NCI-H2227 (cell line): ENCODE results near the gene TTC32.
A peak's percentile ranks its signal among the peaks of the same experiment; 100 is the strongest.
"Not testable (repeated sequence)": the region's sequence is repeated elsewhere in the genome, so short reads cannot be mapped to it uniquely, and the experiment has no call there.

Source experiments
- DNase-seq: peaks from one replicate; lab custom pipeline; 2025; ENCODE audit not compliant: unreplicated experiment; lab: John Stamatoyannopoulos, UW

TTC32 gene

DNA sequence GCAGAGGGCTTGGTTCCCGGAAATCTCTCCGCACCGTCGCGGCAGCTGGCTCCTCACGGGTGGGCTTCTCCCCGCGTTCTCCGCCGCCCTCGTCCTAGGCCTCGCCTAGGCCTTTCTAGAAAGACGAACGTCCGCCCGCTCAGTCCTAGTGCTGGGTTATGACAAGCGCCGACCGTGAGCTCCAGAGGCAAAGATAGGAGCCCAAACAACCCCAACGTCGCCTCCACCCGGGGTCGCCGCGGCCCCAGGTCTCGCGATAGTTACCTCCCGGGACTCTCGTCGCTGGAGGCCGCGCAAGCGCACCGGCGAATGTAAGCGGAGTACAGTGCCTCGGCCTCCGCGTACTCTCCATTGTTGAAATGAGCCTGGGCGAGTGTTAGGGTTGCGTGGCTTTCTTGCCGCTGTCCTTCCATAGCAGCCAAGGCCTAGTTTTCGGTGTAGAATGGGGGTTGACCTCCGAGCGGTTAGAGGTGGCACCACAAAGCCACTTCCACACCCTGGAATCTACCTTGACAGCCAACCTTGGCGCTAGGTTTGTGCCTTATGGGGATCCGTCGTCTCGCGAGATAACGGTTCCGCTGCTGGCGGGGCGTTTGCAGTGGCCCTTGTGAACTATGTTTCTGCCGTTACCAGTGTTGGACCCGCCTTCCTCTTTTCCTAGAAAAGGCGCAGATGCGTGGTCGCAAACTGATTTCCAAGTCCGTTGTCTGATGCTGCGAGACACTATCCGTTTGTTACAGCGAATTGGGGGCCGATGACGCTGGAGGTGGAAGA is at the start of gene TTC32:
Gene TTC32, minus strand, starts transcription at position 542 of the 774 bp plus-strand sequence. Its CDS starts 129 bp downstream, at position 413.
- peak; percentile 96 for DNase-seq

GRCh38 chr2:19949071-19949470 is 47.3 kb upstream of the TTC32 start:
- no peak for DNase-seq

GRCh38 chr2:19947184-19947940 is 45.6 kb upstream of the TTC32 start:
- no peak for DNase-seq

DNA sequence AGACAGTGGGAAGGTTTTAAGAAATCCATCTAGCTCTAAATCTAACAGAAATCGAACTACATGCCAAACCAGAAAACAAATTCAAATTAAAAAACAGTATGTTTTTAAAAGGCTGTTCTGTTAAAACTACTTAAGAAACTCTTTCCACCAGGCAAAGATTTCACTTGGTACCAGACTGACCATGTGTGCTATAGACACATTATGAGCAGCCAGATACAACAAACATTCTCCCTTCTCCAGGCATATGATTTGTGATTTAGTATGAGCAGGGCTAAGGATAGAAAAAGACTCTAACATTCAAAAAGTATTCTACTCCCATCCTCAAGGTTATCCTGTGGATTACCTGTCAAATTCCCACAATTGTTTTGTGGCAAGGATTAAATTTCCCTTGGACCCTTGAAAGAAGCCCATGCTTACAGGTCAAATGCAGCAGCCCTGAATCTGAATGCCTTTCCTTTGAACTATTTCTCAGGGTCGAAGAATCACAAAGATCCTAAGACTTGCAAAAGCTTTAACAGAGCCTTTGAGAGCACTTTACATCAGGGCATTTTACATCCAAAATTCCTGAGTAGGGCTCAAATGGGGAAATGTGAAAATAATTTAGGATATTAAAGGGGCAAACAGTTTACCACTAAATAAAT is 42.5 kb upstream of the TTC32 start:
- DNase-seq: no peak

GRCh38 chr2:19943189-19943588 is 41.4 kb upstream of the TTC32 start:
- no peak for DNase-seq

- DNase-seq: no peak
Measured at GRCh38 chr2:19942199-19942598, 40.4 kb upstream of the TTC32 start.

DNA sequence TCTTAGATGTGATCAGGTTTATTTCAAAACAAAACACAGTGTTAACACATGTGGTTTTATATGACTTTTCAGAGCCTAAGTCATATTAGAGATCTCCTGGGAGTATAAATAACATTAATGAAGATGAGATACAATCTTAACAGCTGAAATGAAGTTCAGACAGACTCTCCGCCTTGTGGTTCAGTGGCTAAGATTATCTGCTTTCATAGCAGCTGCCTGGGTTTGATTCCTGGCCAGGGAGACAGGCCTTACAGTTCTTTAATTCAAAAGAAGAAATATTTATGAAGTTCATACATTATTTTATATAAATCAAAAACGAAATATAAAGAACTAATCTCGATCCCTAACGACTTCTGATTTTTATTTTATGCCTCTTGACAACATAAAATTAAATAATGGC is 35.2 kb upstream of the TTC32 start:
- DNase-seq: no peak

GRCh38 chr2:19936203-19936602 is 34.4 kb upstream of the TTC32 start:
- DNase-seq: no peak

GRCh38 chr2:19933351-19933981 is 31.7 kb upstream of the TTC32 start:
- DNase-seq: no peak

DNA sequence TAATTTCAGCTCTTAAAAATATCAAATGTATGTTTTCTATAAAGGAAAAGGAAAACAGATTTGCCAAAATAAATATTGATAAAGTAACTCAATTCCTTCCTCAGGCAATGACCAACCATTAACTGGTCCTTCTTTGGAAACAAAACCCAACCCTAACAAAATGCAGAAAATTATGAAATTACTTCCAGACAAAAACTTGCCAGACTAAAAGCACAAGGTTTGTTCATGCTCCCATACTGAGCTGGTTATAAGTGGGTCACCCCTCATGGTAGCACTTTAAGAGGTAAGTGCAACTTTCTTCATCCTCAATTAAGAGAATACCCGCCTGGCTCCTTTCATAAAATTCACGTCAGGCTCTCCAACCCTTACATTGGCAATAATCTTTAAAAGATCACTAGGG is 31.1 kb upstream of the TTC32 start:
- no peak for DNase-seq

GRCh38 chr2:19929226-19929625 is 27.4 kb upstream of the TTC32 start:
- DNase-seq: no peak

GRCh38 chr2:19927816-19928215 is 26.0 kb upstream of the TTC32 start:
- not testable (repeated sequence) for DNase-seq

- DNase-seq: not testable (repeated sequence)
Measured at GRCh38 chr2:19924526-19924925, 22.7 kb upstream of the TTC32 start.

DNA sequence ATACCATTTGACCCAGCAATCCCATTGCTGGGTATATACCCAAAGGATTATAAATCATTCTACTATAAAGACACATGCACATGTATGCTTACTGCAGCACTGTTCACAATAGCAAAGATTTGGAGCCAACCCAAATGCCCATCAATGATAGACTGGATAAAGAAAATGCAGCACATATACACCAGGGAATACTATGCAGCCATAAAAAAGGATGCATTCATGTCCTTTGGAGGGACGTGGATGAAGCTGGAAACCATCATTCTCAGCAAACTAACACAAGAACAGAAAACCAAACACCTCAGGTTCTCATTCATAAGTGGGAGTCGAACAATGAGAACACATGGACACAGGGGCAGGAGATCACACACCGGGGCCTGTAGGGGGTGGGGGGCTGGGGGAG is 20.4 kb upstream of the TTC32 start:
- not testable (repeated sequence) for DNase-seq

- no peak for DNase-seq
Measured at GRCh38 chr2:19916385-19916950, 14.7 kb upstream of the TTC32 start.

- no peak for DNase-seq
Measured at GRCh38 chr2:19914266-19914975, 12.6 kb upstream of the TTC32 start.

GRCh38 chr2:19911808-19912509 is 10.2 kb upstream of the TTC32 start:
- DNase-seq: no peak

GRCh38 chr2:19902216-19902740 is 495 bp upstream of the TTC32 start:
- DNase-seq: peak; percentile 54

GRCh38 chr2:19900931-19901441 is 797 bp downstream of the TTC32 start:
- peak; percentile 46 for DNase-seq
